ACC112 (cell line): Measurements from ENCODE around the gene SMIM33.
"Not testable (repeated sequence)": the region's sequence is repeated elsewhere in the genome, so short reads cannot be mapped to it uniquely, and the experiment has no call there.

Experiments used
- H2AFZ ChIP-seq: fragments of 200-600 bp; sonication (generic); one replicate; pipeline ENCODE4 v1.6.0; 2017; ENCODE audit warnings: antibody characterized with exemption, low read length; ENCODE audit not compliant: unreplicated experiment
- H3K27ac ChIP-seq: fragments of 200-600 bp; sonication (generic); 2 replicates; pipeline ENCODE4 v1.5.1; 2014; ENCODE audit warnings: low read depth, mild to moderate bottlenecking, antibody characterized with exemption, low read length, moderate library complexity
- H3K27me3 ChIP-seq: fragments of 200-600 bp; sonication (generic); 2 replicates; pipeline ENCODE4 v1.6.1; 2014; ENCODE audit warnings: mild to moderate bottlenecking, antibody characterized with exemption, low read length, moderate library complexity, mixed read lengths; ENCODE audit not compliant: insufficient read depth
- H3K36me3 ChIP-seq: fragments of 200-600 bp; sonication (generic); 2 replicates; pipeline ENCODE4 v1.6.1; 2016; ENCODE audit warnings: mild to moderate bottlenecking, antibody characterized with exemption, low read length, moderate library complexity, mixed read lengths; ENCODE audit not compliant: insufficient read depth
- H3K4me1 ChIP-seq: fragments of 200-600 bp; sonication (generic); one replicate; pipeline ENCODE4 v1.6.1; 2016; ENCODE audit warnings: low read length, mixed read lengths; ENCODE audit not compliant: insufficient read depth, unreplicated experiment, control insufficient read depth
- H3K4me3 ChIP-seq: fragments of 200-600 bp; sonication (generic); 2 replicates; pipeline ENCODE4 v1.5.1; 2014; ENCODE audit warnings: mild to moderate bottlenecking, low read depth, low read length
- H3K79me2 ChIP-seq: fragments of 200-600 bp; sonication (generic); one replicate; pipeline ENCODE4 v1.6.0; 2016; ENCODE audit warnings: low read length; ENCODE audit not compliant: control insufficient read depth, unreplicated experiment, insufficient read depth

The SMIM33 gene

GRCh38 chr5:139473565-139473964 lies 2.8 kb downstream of the SMIM33 start:
- H3K79me2 ChIP-seq: no peaks in the 10 kb centered on the region
- no peak overlapping the region for H3K27ac ChIP-seq
- H3K36me3 ChIP-seq: no peaks in the 10 kb centered on the region
- H2AFZ ChIP-seq: no peak overlapping the region
- no peaks in the 10 kb centered on the region for H3K27me3 ChIP-seq
- H3K4me3 ChIP-seq: no peak overlapping the region
- H3K4me1 ChIP-seq: peaks cover 21% of the 10 kb centered on the region

GRCh38 chr5:139474890-139475791 lies 4.3 kb downstream of the SMIM33 start:
- no peak overlapping the region for H3K4me3 ChIP-seq
- H3K27ac ChIP-seq: no peak overlapping the region
- H3K79me2 ChIP-seq: peaks cover 1% of the 10 kb centered on the region
- H2AFZ ChIP-seq: no peak overlapping the region
- peaks cover 21% of the 10 kb centered on the region for H3K4me1 ChIP-seq
- no peaks in the 10 kb centered on the region for H3K36me3 ChIP-seq
- no peaks in the 10 kb centered on the region for H3K27me3 ChIP-seq

GRCh38 chr5:139475865-139476617 lies 5.2 kb downstream of the SMIM33 start:
- H3K4me1 ChIP-seq: peaks cover 28% of the 10 kb centered on the region
- H3K4me3 ChIP-seq: no peak overlapping the region
- H3K36me3 ChIP-seq: no peaks in the 10 kb centered on the region
- no peak overlapping the region for H3K27ac ChIP-seq
- H2AFZ ChIP-seq: no peak overlapping the region
- no peaks in the 10 kb centered on the region for H3K27me3 ChIP-seq
- peaks cover 9% of the 10 kb centered on the region for H3K79me2 ChIP-seq

GRCh38 chr5:139478657-139479423 lies 8.0 kb downstream of the SMIM33 start:
- H3K4me3 ChIP-seq, H3K36me3 ChIP-seq, H2AFZ ChIP-seq, H3K27me3 ChIP-seq, H3K27ac ChIP-seq: not testable (repeated sequence)
- Histone ChIP-seq H3K79me2 (peaks cover 17% of the 10 kb centered on the region), H3K4me1 (peaks cover 33% of the 10 kb centered on the region)

GRCh38 chr5:139479729-139480128 lies 8.9 kb downstream of the SMIM33 start:
- H3K4me1 ChIP-seq: peaks cover 33% of the 10 kb centered on the region
- H3K27ac ChIP-seq, H3K4me3 ChIP-seq, H3K27me3 ChIP-seq, H2AFZ ChIP-seq, H3K36me3 ChIP-seq: not testable (repeated sequence)
- peaks cover 17% of the 10 kb centered on the region for H3K79me2 ChIP-seq

GRCh38 chr5:139481122-139481533 lies 10.3 kb downstream of the SMIM33 start:
- Histone ChIP-seq H3K79me2 (peaks cover 17% of the 10 kb centered on the region), H3K27me3 (no peaks in the 10 kb centered on the region), H3K27ac (peak overlapping the region; percentile 97), H2AFZ (no peak overlapping the region), H3K36me3 (no peaks in the 10 kb centered on the region), H3K4me3 (peak overlapping the region; percentile 79), H3K4me1 (peaks cover 25% of the 10 kb centered on the region)

- Histone ChIP-seq H3K79me2 (peaks cover 17% of the 10 kb centered on the region), H3K27me3 (no peaks in the 10 kb centered on the region), H3K36me3 (no peaks in the 10 kb centered on the region), H3K4me3 (peak overlapping the region; percentile 79), H3K4me1 (peaks cover 25% of the 10 kb centered on the region), H3K27ac (peak overlapping the region; percentile 97), H2AFZ (no peak overlapping the region)
These were observed 10.8 kb downstream of the SMIM33 start for GRCh38 chr5:139481580-139482049.

GRCh38 chr5:139482050-139482889 lies 11.5 kb downstream of the SMIM33 start, which contains the start of gene STING1:
STING1 (minus strand) TSS chr5:139482758; CDS start chr5:139481704, 1,054 bp downstream.
- Histone ChIP-seq H3K27me3 (no peaks in the 10 kb centered on the region), H3K79me2 (peaks cover 17% of the 10 kb centered on the region), H3K4me1 (peaks cover 25% of the 10 kb centered on the region), H2AFZ (peak within 1 kb of the TSS; percentile 53), H3K36me3 (no peaks in the 10 kb centered on the region), H3K27ac (peak within 1 kb of the TSS; percentile 97), H3K4me3 (peak within 1 kb of the TSS; percentile 79)

GRCh38 chr5:139482890-139483208 lies 12.0 kb downstream of the SMIM33 start:
- H3K4me1 ChIP-seq: peaks cover 25% of the 10 kb centered on the region
- H3K27me3 ChIP-seq, H2AFZ ChIP-seq, H3K36me3 ChIP-seq: not testable (repeated sequence)
- H3K4me3 ChIP-seq: peak overlapping the region; percentile 79; the same call in 1 of the 2 replicates
- peak overlapping the region; percentile 97 for H3K27ac ChIP-seq
- H3K79me2 ChIP-seq: peaks cover 17% of the 10 kb centered on the region
